GM04503 (cell line): ENCODE data around the gene ZACN.

Experiments
- DNase-seq: peaks from one replicate; pipeline ENCODE4 v3.0.0-alpha.2; 2012; ENCODE audit warnings: low read depth

ZACN gene

GRCh38 chr17:76131692-76132573, 53.0 kb downstream of the ZACN start:
- DNase-seq, result no peak
